H9 (cell line): ENCODE results near the gene BCAP29. TPM values are rescaled to one million over a fixed set of nuclear protein-coding genes. Genes with fewer than 3 reads are reported as not detected.

Experiments
- DNase-seq: peaks from one replicate; pipeline ENCODE4 v3.0.0-alpha.2; 2017
- H2AFZ ChIP-seq: one replicate; pipeline ENCODE4 v1.6.1; 2013; ENCODE audit warnings: mild to moderate bottlenecking, low read length, control low read depth, moderate library complexity
- H2AK5ac ChIP-seq: 2 replicates; pipeline ENCODE4 v1.6.1; 2013; ENCODE audit warnings: low read length, control low read depth, mixed read lengths; ENCODE audit not compliant: insufficient read length
- H2BK120ac ChIP-seq: one replicate; pipeline ENCODE4 v1.6.1; 2013; ENCODE audit warnings: low read depth, mild to moderate bottlenecking, low read length, control low read depth, inconsistent platforms; ENCODE audit not compliant: poor library complexity, severe bottlenecking
- H2BK12ac ChIP-seq: 2 replicates; pipeline ENCODE4 v1.6.1; 2013; ENCODE audit warnings: low read length, control low read depth, mixed read lengths, low read depth; ENCODE audit not compliant: insufficient read length
- H2BK15ac ChIP-seq: 2 replicates; pipeline ENCODE4 v1.6.1; 2013; ENCODE audit warnings: low read depth, low read length, control low read depth
- H2BK20ac ChIP-seq: one replicate; pipeline ENCODE4 v1.6.1; 2013; ENCODE audit warnings: low read depth, mild to moderate bottlenecking, low read length, control low read depth, inconsistent platforms; ENCODE audit not compliant: poor library complexity, severe bottlenecking
- H2BK5ac ChIP-seq: 2 replicates; pipeline ENCODE4 v1.6.1; 2013; ENCODE audit warnings: low read length, control low read depth, mixed read lengths; ENCODE audit not compliant: insufficient read length
- H3K14ac ChIP-seq: 2 replicates; pipeline ENCODE4 v1.6.1; 2013; ENCODE audit warnings: low read length, control low read depth; ENCODE audit not compliant: insufficient read depth
- H3K18ac ChIP-seq: 2 replicates; pipeline ENCODE4 v1.6.1; 2013; ENCODE audit warnings: low read depth, mild to moderate bottlenecking, mixed read lengths, low read length, control low read depth; ENCODE audit not compliant: insufficient read length
- H3K23ac ChIP-seq: 2 replicates; pipeline ENCODE4 v1.6.1; 2013; ENCODE audit warnings: low read length, control low read depth, mixed read lengths, low read depth; ENCODE audit not compliant: insufficient read length
- H3K23me2 ChIP-seq: 2 replicates; pipeline ENCODE4 v1.6.1; 2013; ENCODE audit warnings: low read depth, mild to moderate bottlenecking, mixed read lengths, low read length, control low read depth; ENCODE audit not compliant: insufficient read length, poor library complexity, severe bottlenecking
- H3K27ac ChIP-seq: 2 replicates; pipeline ENCODE4 v1.5.1; 2013; ENCODE audit warnings: low read length, control low read depth, mixed read lengths, low read depth; ENCODE audit not compliant: insufficient read length
- H3K27me3 ChIP-seq: 2 replicates; pipeline ENCODE4 v1.6.1; 2013; ENCODE audit warnings: low read length, control low read depth, inconsistent platforms; ENCODE audit not compliant: insufficient read depth
- H3K4ac ChIP-seq: 2 replicates; pipeline ENCODE4 v1.6.1; 2013; ENCODE audit warnings: low read depth, mild to moderate bottlenecking, control low read depth, inconsistent platforms, low read length, moderate library complexity
- H3K4me1 ChIP-seq: 2 replicates; pipeline ENCODE4 v1.6.1; 2013; ENCODE audit warnings: low read length, control low read depth, inconsistent platforms; ENCODE audit not compliant: insufficient read depth
- H3K4me2 ChIP-seq: 2 replicates; pipeline ENCODE4 v1.6.1; 2013; ENCODE audit warnings: low read length, control low read depth, mixed read lengths; ENCODE audit not compliant: insufficient read length, insufficient read depth
- H3K56ac ChIP-seq: 2 replicates; pipeline ENCODE4 v1.6.1; 2013; ENCODE audit warnings: low read depth, mild to moderate bottlenecking, mixed read lengths, low read length, control low read depth; ENCODE audit not compliant: insufficient read length
- H3K79me1 ChIP-seq: 2 replicates; pipeline ENCODE4 v1.6.1; 2013; ENCODE audit warnings: low read depth, mild to moderate bottlenecking, moderate library complexity, low read length, control low read depth, inconsistent platforms; ENCODE audit not compliant: insufficient read depth, poor library complexity, severe bottlenecking
- H3K79me2 ChIP-seq: 2 replicates; pipeline ENCODE4 v1.6.1; 2013; ENCODE audit warnings: low read length, control low read depth, inconsistent platforms; ENCODE audit not compliant: insufficient read depth
- H3K9ac ChIP-seq: 2 replicates; pipeline ENCODE4 v1.6.1; 2013; ENCODE audit warnings: low read length, control low read depth, mixed read lengths; ENCODE audit not compliant: insufficient read length; ENCODE audit errors: extremely low read depth
- H3K9me3 ChIP-seq: one replicate; pipeline ENCODE4 v1.6.1; 2013; ENCODE audit warnings: low read depth, low read length, inconsistent platforms; ENCODE audit not compliant: control insufficient read depth
- H3T11ph ChIP-seq: one replicate; pipeline ENCODE4 v1.6.1; 2013; ENCODE audit warnings: mild to moderate bottlenecking, low read length, control low read depth, inconsistent platforms
- H4K20me1 ChIP-seq: one replicate; pipeline ENCODE4 v1.6.1; 2013; ENCODE audit not compliant: control insufficient read depth, insufficient read length, insufficient read depth
- H4K5ac ChIP-seq: 2 replicates; pipeline ENCODE4 v1.6.1; 2013; ENCODE audit warnings: low read depth, mild to moderate bottlenecking, mixed read lengths, low read length, control low read depth; ENCODE audit not compliant: insufficient read length
- H4K8ac ChIP-seq: replicated peaks from 2 replicates; pipeline ENCODE4 v1.6.1; 2013; ENCODE audit warnings: low read length, control low read depth, mixed read lengths, low read depth; ENCODE audit not compliant: insufficient read length
- H4K91ac ChIP-seq: 2 replicates; pipeline ENCODE4 v1.6.1; 2013; ENCODE audit warnings: low read depth, mild to moderate bottlenecking, moderate library complexity, mixed read lengths, low read length, control low read depth; ENCODE audit not compliant: insufficient read length
- H3K27ac Mint-ChIP-seq, 3 experiments: 2 replicates in 2 of 3; 3 replicates in 1 of 3; pipeline ENCODE4 v1.8.0; 2020 to 2021; ENCODE audit warnings: mixed read lengths in 3 of 3, mild to moderate bottlenecking in 1 of 3, moderate library complexity in 1 of 3
- H3K27me3 Mint-ChIP-seq: 2 replicates; pipeline ENCODE4 v1.8.0; 2021; ENCODE audit warnings: low read depth, mild to moderate bottlenecking, moderate library complexity, mixed read lengths
- H3K36me3 Mint-ChIP-seq, 3 experiments: 2 replicates in 2 of 3; 3 replicates in 1 of 3; pipeline ENCODE4 v1.8.0; 2020 to 2021; ENCODE audit warnings: low read depth in 3 of 3, mixed read lengths in 3 of 3; ENCODE audit not compliant: insufficient read depth in 1 of 3
- H3K4me1 Mint-ChIP-seq, 2 experiments: 2 replicates each; pipeline ENCODE4 v1.8.0; 2020; ENCODE audit warnings: mixed read lengths in 2 of 2
- H3K4me3 Mint-ChIP-seq, 2 experiments: 2 replicates in 1 of 2; 3 replicates in 1 of 2; pipeline ENCODE4 v1.8.0; 2020 to 2021; ENCODE audit warnings: mild to moderate bottlenecking in 2 of 2, mixed read lengths in 2 of 2, moderate library complexity in 1 of 2
- H3K9me3 Mint-ChIP-seq, 2 experiments: 2 replicates in 1 of 2; 3 replicates in 1 of 2; pipeline ENCODE4 v1.8.0; 2020; ENCODE audit warnings: mild to moderate bottlenecking in 2 of 2, mixed read lengths in 2 of 2, moderate library complexity in 1 of 2
- WGBS: extraction: QIAGEN DNeasy Blood & Tissue Kit; methylation state at CpG from one replicate; pipeline ENCODE4 v1.1.7; 2013; ENCODE audit warnings: missing lambda C conversion rate, low lambda C conversion rate, mixed read lengths; ENCODE audit not compliant: insufficient read length; ENCODE audit errors: extremely low coverage; 5-methylcytosine and 5-hydroxymethylcytosine counted together
- total RNA-seq: library from RNA; stranded (reverse); gene quantifications from 2 replicates; pipeline ENCODE4 v1.2.1, GENCODE V29; 2021
- TF ChIP-seq, protein P1 (sequence below): fragments of 200-600 bp; sonication (generic); conservative IDR thresholded peaks from 3 replicates; pipeline ENCODE4 v1.8.0; 2021; ENCODE audit warnings: antibody characterized with exemption, mild to moderate bottlenecking

The BCAP29 gene
- total RNA-seq, 1 experiment from 2014 or later: 30.6 TPM

DNA sequence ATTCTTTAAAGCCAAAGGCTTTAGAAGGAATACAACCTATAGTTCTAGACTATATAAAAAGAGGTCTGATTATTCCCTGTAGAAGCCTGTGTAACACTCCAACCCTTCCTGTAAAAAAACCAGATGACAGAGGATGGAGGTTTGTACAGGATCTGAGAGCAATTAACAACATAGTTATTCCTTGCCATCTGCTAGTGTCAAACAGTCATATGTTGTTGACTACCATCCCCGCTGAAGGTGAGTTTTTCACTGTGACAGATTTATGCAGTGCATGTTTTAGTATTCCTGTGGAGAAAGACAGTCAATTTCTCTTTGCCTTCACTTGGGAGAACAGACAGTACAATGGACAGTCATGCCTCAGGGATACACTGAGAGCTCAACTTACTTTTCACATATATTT is 61.6 kb downstream of the BCAP29 start:
- Mint-ChIP-seq H3K27me3 (peaks cover 9% of the 10 kb centered on the region), H3K4me1 (peaks cover 0 to 5% of the 10 kb centered on the region in 2 experiments; a peak in 3 of 4 replicates), H3K4me3 (no peak overlapping the region), H3K27ac (no peak overlapping the region), H3K9me3 (peaks cover 4% of the 10 kb centered on the region in 2 experiments; a peak in 3 of 5 replicates), H3K36me3 (0 out of 7 replicates have a peak, but pooled peaks cover 0 to 3% (median 0%) of the 10 kb centered on the region in 3 experiments)
- no peak for DNase-seq
- H4K20me1 ChIP-seq: no peaks in the 10 kb centered on the region
- no peak overlapping the region for H2AK5ac ChIP-seq
- no peak overlapping the region for H3K4me2 ChIP-seq
- H3K4me1 ChIP-seq: no peaks in the 10 kb centered on the region
- no peak overlapping the region for H3K14ac ChIP-seq
- no peaks in the 10 kb centered on the region for H3K79me1 ChIP-seq
- no peak overlapping the region for H4K8ac ChIP-seq
- H3K9ac ChIP-seq: no peak overlapping the region
- no peaks in the 10 kb centered on the region for H3K27me3 ChIP-seq
- H4K5ac ChIP-seq: no peak overlapping the region
- no peaks in the 10 kb centered on the region for H3K9me3 ChIP-seq
- TF ChIP-seq, protein P1, sequence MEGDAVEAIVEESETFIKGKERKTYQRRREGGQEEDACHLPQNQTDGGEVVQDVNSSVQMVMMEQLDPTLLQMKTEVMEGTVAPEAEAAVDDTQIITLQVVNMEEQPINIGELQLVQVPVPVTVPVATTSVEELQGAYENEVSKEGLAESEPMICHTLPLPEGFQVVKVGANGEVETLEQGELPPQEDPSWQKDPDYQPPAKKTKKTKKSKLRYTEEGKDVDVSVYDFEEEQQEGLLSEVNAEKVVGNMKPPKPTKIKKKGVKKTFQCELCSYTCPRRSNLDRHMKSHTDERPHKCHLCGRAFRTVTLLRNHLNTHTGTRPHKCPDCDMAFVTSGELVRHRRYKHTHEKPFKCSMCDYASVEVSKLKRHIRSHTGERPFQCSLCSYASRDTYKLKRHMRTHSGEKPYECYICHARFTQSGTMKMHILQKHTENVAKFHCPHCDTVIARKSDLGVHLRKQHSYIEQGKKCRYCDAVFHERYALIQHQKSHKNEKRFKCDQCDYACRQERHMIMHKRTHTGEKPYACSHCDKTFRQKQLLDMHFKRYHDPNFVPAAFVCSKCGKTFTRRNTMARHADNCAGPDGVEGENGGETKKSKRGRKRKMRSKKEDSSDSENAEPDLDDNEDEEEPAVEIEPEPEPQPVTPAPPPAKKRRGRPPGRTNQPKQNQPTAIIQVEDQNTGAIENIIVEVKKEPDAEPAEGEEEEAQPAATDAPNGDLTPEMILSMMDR: no peak
- H3K23me2 ChIP-seq: no peaks in the 10 kb centered on the region
- H3K27ac ChIP-seq: no peak overlapping the region
- H4K91ac ChIP-seq: no peak overlapping the region
- H3K79me2 ChIP-seq: no peaks in the 10 kb centered on the region
- no peak overlapping the region for H3K23ac ChIP-seq
- no peak overlapping the region for H2BK15ac ChIP-seq
- no peak overlapping the region for H3K56ac ChIP-seq
- H3T11ph ChIP-seq: no peak overlapping the region
- no peak overlapping the region for H2BK20ac ChIP-seq
- WGBS: no CpG with 5 or more reads among the region's 1 CpG
- H2BK5ac ChIP-seq: no peak overlapping the region
- no peak overlapping the region for H2BK120ac ChIP-seq
- H3K4ac ChIP-seq: no peak overlapping the region
- H2AFZ ChIP-seq: no peak overlapping the region
- H2BK12ac ChIP-seq: no peak overlapping the region
- no peak overlapping the region for H3K18ac ChIP-seq
